ENCODE results near the gene CD164L2.

CD164L2 gene

GRCh38 chr1:27342778-27343638, 40.1 kb downstream of the CD164L2 start:
- DNase-seq = peak; percentile 71

- peak; percentile 39 for DNase-seq
These were observed 40.7 kb downstream of the CD164L2 start for GRCh38 chr1:27342391-27342777.

- peak; percentile 54 for DNase-seq
These were observed 41.4 kb downstream of the CD164L2 start, which contains the start of gene SYTL1 for GRCh38 chr1:27341525-27342252. Gene SYTL1 (plus strand): TSS chr1:27342022. CDS start chr1:27345335, 3,313 bp downstream.

- no peak for DNase-seq
These were observed 43.9 kb downstream of the CD164L2 start for GRCh38 chr1:27339213-27339612.

- DNase-seq = no peak
These were observed 44.4 kb downstream of the CD164L2 start for GRCh38 chr1:27338751-27339150.

GRCh38 chr1:27336756-27337155, 46.4 kb downstream of the CD164L2 start:
- DNase-seq = no peak

- DNase-seq = no peak
These were observed 47.4 kb downstream of the CD164L2 start for GRCh38 chr1:27335506-27336422.

- no peak for DNase-seq
These were observed 49.3 kb downstream of the CD164L2 start for GRCh38 chr1:27333717-27334279.

GRCh38 chr1:27332536-27333281, 50.4 kb downstream of the CD164L2 start:
- DNase-seq = peak; percentile 61

- DNase-seq = no peak
These were observed 51.2 kb downstream of the CD164L2 start for GRCh38 chr1:27331922-27332321.

GRCh38 chr1:27331426-27331825, 51.7 kb downstream of the CD164L2 start:
- no peak for DNase-seq

- no peak for DNase-seq
These were observed 52.3 kb downstream of the CD164L2 start for GRCh38 chr1:27330786-27331185.

All from stimulated activated CD4-positive, alpha-beta T cell treated with anti-CD3 and anti-CD28 coated beads, Interleukin-4, amount 100 ng/mL, for 24 hours (primary cell).